HEK293 (cell line): Measurements from ENCODE around the gene PSG1.
"Not testable (repeated sequence)": the region's sequence is repeated elsewhere in the genome, so short reads cannot be mapped to it uniquely, and the experiment has no call there.

ENCODE experiments used
- CTCF ChIA-PET: fragments of 350-600 bp; formaldehyde crosslinking; extraction: SDS; loops from one replicate; lab custom pipeline; 2021; ENCODE audit warnings: antibody characterized with exemption; lab: Yijun Ruan, JAX
- POLR2A ChIA-PET: fragments of 300-600 bp; formaldehyde crosslinking; extraction: SDS; loops from one replicate; lab custom pipeline; 2020; ENCODE audit warnings: antibody characterized with exemption, inconsistent platforms; lab: Yijun Ruan, JAX
- H3K27ac ChIP-seq: fragments of 200-500 bp; sonication (Bioruptor generic); 2 replicates; pipeline ENCODE4 v1.5.1; 2014; ENCODE audit warnings: low read depth, low read length, control low read depth, inconsistent platforms; ENCODE audit errors: extremely low read depth
- H3K36me3 ChIP-seq, 2 experiments: fragments of 200-500 bp in 1 of 2; sonication (Bioruptor generic) in 1 of 2; 1 replicate in 1 of 2; 2 replicates in 1 of 2; pipeline ENCODE4 v1.5.1; 2014 to 2017; ENCODE audit warnings: inconsistent platforms in 2 of 2, low read length in 2 of 2; ENCODE audit not compliant: control insufficient read depth in 2 of 2, insufficient read depth in 1 of 2
- H3K4me1 ChIP-seq: fragments of 200-500 bp; sonication (Bioruptor generic); 2 replicates; pipeline ENCODE4 v1.5.1; 2014; ENCODE audit warnings: mild to moderate bottlenecking, low read length, inconsistent platforms; ENCODE audit not compliant: control insufficient read depth, insufficient read depth
- H3K4me3 ChIP-seq: 2 replicates; pipeline ENCODE4 v1.5.1; 2011; ENCODE audit warnings: low read depth, mild to moderate bottlenecking, control low read depth, low read length, moderate library complexity
- H3K9me3 ChIP-seq: fragments of 200-500 bp; sonication (Bioruptor generic); 2 replicates; pipeline ENCODE4 v1.5.1; 2014; ENCODE audit warnings: low read depth, low read length, inconsistent platforms; ENCODE audit not compliant: control insufficient read depth, insufficient read depth
- GLI4 ChIP-seq: fragments of 450-650 bp; formaldehyde crosslinking; IDR thresholded peaks from 2 replicates; pipeline ENCODE4 v1.5.1; 2016; ENCODE audit warnings: missing biosample characterization, missing genetic modification characterization
- KLF17 ChIP-seq: fragments of 450-650 bp; formaldehyde crosslinking; IDR thresholded peaks from 2 replicates; pipeline ENCODE4 v1.5.1; 2016; ENCODE audit warnings: missing biosample characterization, missing genetic modification characterization
- PATZ1 ChIP-seq: fragments of 450-650 bp; formaldehyde crosslinking; IDR thresholded peaks from 2 replicates; pipeline ENCODE4 v1.5.1; 2016; ENCODE audit warnings: missing biosample characterization, missing genetic modification characterization
- YY1 ChIP-seq: fragments of 450-650 bp; formaldehyde crosslinking; IDR thresholded peaks from 2 replicates; pipeline ENCODE4 v1.5.1; 2018; ENCODE audit warnings: missing biosample characterization, missing genetic modification characterization
- YY2 ChIP-seq: fragments of 450-650 bp; formaldehyde crosslinking; IDR thresholded peaks from 2 replicates; pipeline ENCODE4 v1.5.1; 2016; ENCODE audit warnings: missing biosample characterization, missing genetic modification characterization
- ZBTB21 ChIP-seq: fragments of 450-650 bp; formaldehyde crosslinking; IDR thresholded peaks from 2 replicates; pipeline ENCODE4 v1.5.1; 2017; ENCODE audit warnings: missing biosample characterization, missing genetic modification characterization
- ZNF138 ChIP-seq: fragments of 450-650 bp; formaldehyde crosslinking; IDR thresholded peaks from 2 replicates; pipeline ENCODE4 v1.5.1; 2016; ENCODE audit warnings: missing biosample characterization, missing genetic modification characterization, borderline replicate concordance
- ZNF701 ChIP-seq: fragments of 450-650 bp; formaldehyde crosslinking; IDR thresholded peaks from 2 replicates; pipeline ENCODE4 v1.5.1; 2016; ENCODE audit warnings: missing biosample characterization, missing genetic modification characterization
- ZSCAN23 ChIP-seq: fragments of 450-650 bp; formaldehyde crosslinking; IDR thresholded peaks from 2 replicates; pipeline ENCODE4 v1.5.1; 2016; ENCODE audit warnings: missing biosample characterization, missing genetic modification characterization

PSG1 gene

DNA sequence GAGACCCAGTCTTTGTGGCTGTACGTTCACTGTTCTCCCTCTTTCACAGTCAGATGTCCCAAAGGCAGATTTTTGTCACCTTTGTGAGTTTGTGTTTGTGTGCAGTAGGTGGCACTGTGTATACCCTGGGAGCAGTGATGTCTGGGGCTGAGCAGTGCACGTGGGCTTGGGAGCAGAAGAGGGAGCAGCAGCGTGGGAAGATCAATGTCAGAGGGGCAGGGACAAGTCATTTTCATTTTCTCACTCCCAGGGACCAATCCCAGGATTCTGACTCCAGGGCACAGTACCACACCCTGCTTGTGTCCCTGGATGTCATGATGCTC lies 40.2 kb upstream of the PSG1 start:
- TF ChIP-seq YY1 (tag by site-specific recombination) (no peak), ZNF701 (tag by site-specific recombination) (no peak), ZSCAN23 (tag by site-specific recombination) (no peak), YY2 (no peak), GLI4 (no peak), ZBTB21 (tag by site-specific recombination) (no peak), ZNF138 (tag by site-specific recombination) (no peak), KLF17 (tag by site-specific recombination) (no peak), PATZ1 (no peak)
- H3K4me3 ChIP-seq, result no peak overlapping the region
- no peaks in the 10 kb centered on the region for H3K36me3 ChIP-seq
- no peak overlapping the region for H3K27ac ChIP-seq
- H3K9me3 ChIP-seq, result no peaks in the 10 kb centered on the region
- POLR2A ChIA-PET, result no interaction called here
- no peaks in the 10 kb centered on the region for H3K4me1 ChIP-seq
- CTCF ChIA-PET, result interaction anchor here (0.7 to 1.3 kb wide), 7 partner anchors 12 to 226 kb away, joined by 3 to 4 read pairs (median 3); no protein-coding TSS in a partner anchor

- H3K36me3 ChIP-seq, H3K4me1 ChIP-seq, H3K9me3 ChIP-seq, H3K4me3 ChIP-seq, POLR2A ChIA-PET, H3K27ac ChIP-seq: not testable (repeated sequence)
- CTCF ChIA-PET, result interaction anchor here (0.6 to 1.3 kb wide), 6 partner anchors 11 to 392 kb away, joined by 3 to 4 read pairs (median 3); no protein-coding TSS in a partner anchor
Measured at GRCh38 chr19:42919070-42919756, 39.7 kb upstream of the PSG1 start.

GRCh38 chr19:42918377-42919069 lies 39.0 kb upstream of the PSG1 start:
- CTCF ChIA-PET, result interaction anchor here (0.6 to 1.3 kb wide), 6 partner anchors 11 to 393 kb away, joined by 3 to 4 read pairs (median 3); no protein-coding TSS in a partner anchor
- POLR2A ChIA-PET, H3K9me3 ChIP-seq, H3K4me3 ChIP-seq, H3K27ac ChIP-seq, H3K4me1 ChIP-seq, H3K36me3 ChIP-seq: not testable (repeated sequence)

DNA sequence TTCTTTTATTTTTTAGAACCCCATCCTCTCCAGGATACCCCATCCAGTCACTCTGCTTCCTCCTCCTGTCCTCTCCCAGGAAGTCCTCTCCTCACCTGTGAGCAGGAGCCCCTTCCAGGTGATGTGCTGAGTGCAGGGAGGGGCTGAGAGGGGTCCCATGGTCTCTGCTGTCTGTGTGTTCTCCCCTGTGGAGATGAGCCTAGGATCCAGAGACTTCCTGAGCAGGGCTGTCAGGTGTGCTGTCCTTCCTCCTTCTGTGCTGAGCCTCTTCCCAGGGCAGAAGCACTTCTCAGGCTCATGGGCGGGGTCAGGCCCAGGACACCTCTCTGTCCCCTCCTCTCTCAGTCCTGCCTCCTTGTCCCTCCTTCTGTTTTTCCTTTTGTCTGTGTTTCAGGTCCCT lies 38.1 kb upstream of the PSG1 start, which contains the start of gene PSG6:
Gene PSG6, minus strand, starts transcription at position 261 of the 400 bp plus-strand sequence. Its CDS starts 102 bp downstream, at position 159.
- H3K4me3 ChIP-seq, H3K9me3 ChIP-seq, H3K27ac ChIP-seq, H3K36me3 ChIP-seq, POLR2A ChIA-PET, H3K4me1 ChIP-seq: not testable (repeated sequence)
- CTCF ChIA-PET, result interaction anchor here (0.6 kb wide), 1 partner anchor 347 kb away, joined by 3 read pairs; no protein-coding TSS in a partner anchor

GRCh38 chr19:42916931-42917330 lies 37.4 kb upstream of the PSG1 start:
- CTCF ChIA-PET, result interaction anchor here (0.7 kb wide), 1 partner anchor 387 kb away, joined by 3 read pairs; no protein-coding TSS in a partner anchor
- H3K9me3 ChIP-seq, POLR2A ChIA-PET, H3K4me3 ChIP-seq, H3K36me3 ChIP-seq, H3K4me1 ChIP-seq, H3K27ac ChIP-seq: not testable (repeated sequence)

DNA sequence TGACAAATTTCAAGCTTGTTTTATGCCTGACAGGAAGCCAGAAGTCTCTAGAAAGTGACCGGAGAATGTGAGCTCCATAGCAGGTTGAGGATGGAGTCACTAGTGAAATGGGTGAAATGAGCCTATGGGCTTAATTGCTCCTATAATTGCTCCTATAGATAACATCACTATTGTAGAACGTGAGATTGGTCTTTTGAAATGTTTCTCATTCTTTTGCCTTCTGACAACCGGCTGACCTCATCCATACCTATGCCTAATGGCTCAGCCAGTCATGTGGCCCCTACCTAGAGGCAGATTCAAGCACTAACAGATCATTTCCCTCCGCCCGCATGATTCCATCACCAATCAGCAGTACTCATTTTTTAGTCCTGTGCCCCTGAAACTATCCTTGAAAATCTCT lies 34.0 kb upstream of the PSG1 start:
- CTCF ChIA-PET, result interaction anchor here (0.5 to 1.1 kb wide), 2 partner anchors 9 to 26 kb away, joined by 3 read pairs; no protein-coding TSS in a partner anchor
- H3K36me3 ChIP-seq, H3K4me1 ChIP-seq, H3K9me3 ChIP-seq, POLR2A ChIA-PET, H3K4me3 ChIP-seq, H3K27ac ChIP-seq: not testable (repeated sequence)

GRCh38 chr19:42912941-42913340 lies 33.4 kb upstream of the PSG1 start:
- H3K9me3 ChIP-seq, H3K4me3 ChIP-seq, POLR2A ChIA-PET, H3K4me1 ChIP-seq, H3K36me3 ChIP-seq, H3K27ac ChIP-seq: not testable (repeated sequence)
- CTCF ChIA-PET, result interaction anchor here (0.5 to 1.1 kb wide), 3 partner anchors 9 to 28 kb away, joined by 3 read pairs; no protein-coding TSS in a partner anchor

- CTCF ChIA-PET, H3K36me3 ChIP-seq, H3K4me3 ChIP-seq, POLR2A ChIA-PET, H3K9me3 ChIP-seq, H3K27ac ChIP-seq, H3K4me1 ChIP-seq: not testable (repeated sequence)
Measured at GRCh38 chr19:42911731-42912130, 32.2 kb upstream of the PSG1 start.
